GM18499 (cell line): ENCODE results near the gene KRTAP5-3.

Experiments
- ATAC-seq: cut with Tn5 transposase; IDR thresholded peaks from one replicate; pipeline ENCODE4 v1.9.1; 2021; ENCODE audit warnings: moderate number of reproducible peaks; ENCODE audit not compliant: insufficient read depth, unreplicated experiment

The KRTAP5-3 gene

GRCh38 chr11:1567721-1568100 lies 40.6 kb downstream of the KRTAP5-3 start:
- ATAC-seq = no peak

DNA sequence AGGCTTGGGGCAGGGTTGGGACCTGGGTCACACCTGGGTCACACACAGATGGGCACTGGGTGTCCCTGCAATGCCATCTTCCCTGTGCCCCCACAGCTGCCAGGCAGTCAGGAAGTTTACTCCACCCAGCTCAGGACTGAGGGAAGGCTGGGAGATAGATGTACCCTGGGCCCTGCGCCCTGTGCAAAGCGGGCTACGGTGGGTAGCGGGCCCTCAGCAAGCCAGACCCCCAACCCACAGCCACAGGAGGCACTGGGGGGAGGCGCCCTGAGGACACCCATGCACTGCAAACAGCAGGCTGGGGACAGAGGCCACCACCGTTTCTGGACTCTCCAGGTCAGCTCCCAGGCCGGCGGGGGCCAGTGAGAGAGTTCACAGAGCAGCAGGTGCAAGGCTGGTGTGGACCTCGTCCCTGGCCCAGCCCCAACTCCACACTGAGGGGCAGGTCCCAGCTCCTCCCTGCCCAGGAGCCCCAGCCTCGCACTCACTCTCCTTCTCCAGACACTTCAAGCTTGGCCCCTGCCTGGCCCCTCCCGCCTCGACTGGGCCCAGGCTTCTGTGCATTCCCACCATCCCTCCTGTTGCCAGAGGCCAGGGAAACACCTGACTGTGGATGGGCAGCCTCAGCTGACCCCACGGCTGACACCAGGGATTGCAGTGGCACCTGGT lies 41.1 kb downstream of the KRTAP5-3 start:
- ATAC-seq = no peak

- ATAC-seq = no peak
Measured at GRCh38 chr11:1566381-1567051, 41.7 kb downstream of the KRTAP5-3 start.

GRCh38 chr11:1565904-1566247 lies 42.4 kb downstream of the KRTAP5-3 start:
- ATAC-seq = no peak

- ATAC-seq = no peak
Measured at GRCh38 chr11:1565173-1565903, 42.9 kb downstream of the KRTAP5-3 start.

- no peak for ATAC-seq
Measured at GRCh38 chr11:1564535-1565172, 43.6 kb downstream of the KRTAP5-3 start.

- no peak for ATAC-seq
Measured at GRCh38 chr11:1563697-1564534, 44.3 kb downstream of the KRTAP5-3 start.

- no peak for ATAC-seq
Measured at GRCh38 chr11:1563149-1563638, 45.1 kb downstream of the KRTAP5-3 start.

- no peak for ATAC-seq
Measured at GRCh38 chr11:1562469-1563148, 45.7 kb downstream of the KRTAP5-3 start.

- ATAC-seq = no peak
Measured at GRCh38 chr11:1561955-1562354, 46.3 kb downstream of the KRTAP5-3 start.

GRCh38 chr11:1561266-1561665 lies 47.0 kb downstream of the KRTAP5-3 start:
- ATAC-seq = no peak

GRCh38 chr11:1560649-1561251 lies 47.5 kb downstream of the KRTAP5-3 start:
- ATAC-seq = no peak

DNA sequence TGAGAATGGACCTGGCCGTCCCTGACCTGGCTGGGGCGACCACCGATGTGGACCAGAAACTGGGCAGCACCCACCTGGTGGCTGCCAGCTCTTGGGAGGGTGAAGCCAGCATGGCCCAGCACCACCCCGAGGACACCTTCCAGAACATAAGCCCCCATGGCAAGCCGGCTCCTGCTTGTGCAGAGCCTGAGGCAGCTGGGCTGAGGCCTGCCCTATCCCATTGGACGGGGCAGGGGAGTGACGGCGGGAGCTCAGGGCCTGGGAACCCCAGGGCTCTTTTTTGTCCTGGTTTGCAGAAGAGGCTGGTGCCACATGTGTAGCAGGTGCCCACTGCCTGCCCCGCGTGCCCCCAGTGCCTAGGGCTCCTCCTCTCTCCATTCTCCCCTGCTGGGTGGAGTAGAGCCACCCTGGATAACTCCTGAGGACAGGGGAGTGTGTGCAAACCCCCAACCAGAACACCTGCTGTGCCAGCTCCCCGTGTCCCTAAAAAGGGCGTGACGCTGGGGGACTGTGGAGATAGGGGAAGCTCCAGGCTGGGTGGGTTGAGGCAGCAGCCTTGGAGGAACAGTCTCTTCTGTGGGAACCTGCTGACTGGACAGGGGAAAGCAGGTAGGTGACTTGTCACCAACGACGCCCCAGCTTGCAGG lies 48.1 kb downstream of the KRTAP5-3 start:
- no peak for ATAC-seq

DNA sequence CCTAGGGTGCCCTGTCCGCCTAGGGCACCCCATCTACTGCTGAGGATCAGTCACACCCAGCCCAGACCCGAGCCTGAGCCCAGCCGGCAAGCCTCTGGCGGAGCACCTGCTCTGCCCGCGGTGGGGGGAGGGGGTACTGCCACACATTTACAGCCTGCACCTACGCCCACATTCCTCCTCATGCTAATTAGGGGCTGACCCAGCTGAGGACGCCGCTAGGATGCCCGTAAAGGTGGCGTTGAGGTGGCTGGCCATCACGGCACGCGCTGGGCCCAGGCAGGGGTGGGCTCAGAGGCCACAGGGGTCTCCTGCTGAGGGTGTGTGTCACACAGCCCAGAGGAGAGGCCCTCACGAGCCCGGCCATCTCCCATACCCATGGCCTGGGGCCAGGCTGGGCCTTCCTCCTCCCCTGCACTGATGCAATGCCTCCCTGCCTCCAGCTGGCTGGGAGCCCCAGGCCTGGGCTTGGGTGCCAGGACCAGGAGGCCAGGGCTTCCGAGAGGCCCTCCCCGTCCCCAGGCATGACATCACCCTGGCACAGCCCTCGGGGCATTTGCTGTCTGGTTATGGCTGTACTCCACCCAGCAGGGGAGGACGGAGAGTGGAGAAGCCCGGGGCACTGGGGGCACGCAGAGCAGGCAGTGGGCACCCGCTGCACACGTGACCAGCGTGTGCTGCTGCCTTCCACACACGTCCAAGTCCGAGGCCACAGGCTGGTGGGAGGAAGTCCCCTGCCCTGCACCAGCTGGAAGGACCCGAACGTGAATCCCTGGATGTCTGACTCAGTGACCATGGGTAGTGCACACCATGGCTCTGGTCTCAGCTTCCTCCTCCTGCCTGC lies 48.9 kb downstream of the KRTAP5-3 start:
- ATAC-seq = no peak

- no peak for ATAC-seq
Measured at GRCh38 chr11:1558775-1559110, 49.5 kb downstream of the KRTAP5-3 start.

DNA sequence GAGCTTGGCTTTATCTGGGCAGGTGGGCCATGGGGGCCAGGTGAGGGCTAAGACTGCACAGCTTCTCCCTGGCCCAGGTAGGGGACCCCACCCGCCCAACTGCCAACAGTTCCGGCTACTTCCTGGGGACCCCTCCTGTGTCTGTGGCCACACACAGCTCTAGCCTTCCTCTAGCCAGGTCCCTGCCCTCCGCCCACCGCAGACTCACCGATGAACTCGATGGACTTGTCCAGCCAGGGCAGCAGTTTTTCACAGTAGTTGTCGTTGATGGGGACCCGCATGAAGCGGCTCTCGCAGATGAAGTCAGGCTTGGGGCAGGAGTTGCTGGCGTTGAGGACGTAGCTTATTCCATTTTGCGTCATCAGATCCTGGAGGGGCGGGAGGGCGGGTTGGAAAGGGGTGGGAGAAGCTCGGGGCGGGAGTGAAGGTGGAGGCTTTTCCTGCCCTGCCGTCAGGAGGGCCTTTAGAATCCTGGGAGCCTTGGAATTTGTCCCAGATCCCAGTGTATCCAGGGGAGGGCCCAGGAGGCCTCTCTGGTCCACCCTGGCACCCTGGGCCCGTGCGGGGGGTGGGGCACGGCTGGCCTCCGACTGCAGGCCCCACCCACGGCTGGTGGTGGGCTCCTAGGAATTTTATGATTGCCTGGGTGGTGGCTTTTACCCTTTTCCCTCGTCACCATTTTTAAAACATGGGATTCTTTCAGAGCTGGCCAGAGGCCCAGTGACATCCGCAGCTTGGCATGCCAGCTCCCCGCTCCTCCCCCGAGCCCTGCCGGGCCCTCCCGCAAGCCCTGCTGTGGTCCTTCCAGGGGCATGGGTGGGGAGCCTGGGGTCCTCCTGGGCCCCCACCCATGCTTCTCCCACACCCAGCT lies 50.1 kb downstream of the KRTAP5-3 start:
- ATAC-seq = no peak
